Measurements from ENCODE around the gene RNF167. TPM values are rescaled to one million over a fixed set of nuclear protein-coding genes. Genes with fewer than 3 reads are reported as not detected.

RNF167 gene
- total and polyA plus RNA-seq, 2 of the 13 experiments (the other 11 are each of a cell fraction or from before 2014, with no cell fraction given): 44.1 to 45.4 TPM

GRCh38 chr17:4949321-4950074 lies 9.4 kb downstream of the RNF167 start (continued):
- TF ChIP-seq MNT (IDR thresholded peaks at IDR 0.05) (peak; percentile 30; the same call in 1 of the 2 replicates), MXD4 (CRISPR knock-in tag; IDR thresholded peaks at IDR 0.05) (peak; percentile 26; the same call in 1 of the 2 replicates), GZF1 (CRISPR knock-in tag; IDR thresholded peaks at IDR 0.05) (no peak), ZNF318 (CRISPR knock-in tag; IDR thresholded peaks at IDR 0.05) (no peak), ZNF598 (CRISPR knock-in tag; IDR thresholded peaks at IDR 0.05; ENCODE audit: borderline replicate concordance) (no peak), CEBPG (CRISPR knock-in tag; IDR thresholded peaks at IDR 0.05) (no peak), HNF1A (IDR thresholded peaks at IDR 0.05; ENCODE audit: low read depth) (no peak), HNF1A (CRISPR knock-in tag; IDR thresholded peaks at IDR 0.05; ENCODE audit: borderline replicate concordance) (peak; percentile 37; the same call in 1 of the 2 replicates), ZNF75D (CRISPR knock-in tag; IDR thresholded peaks at IDR 0.05; ENCODE audit: borderline replicate concordance) (no peak), YY1 (IDR thresholded peaks at IDR 0.05; ENCODE audit: insufficient read depth, insufficient replicate concordance, low read depth, low read length) (peak; percentile 65), ZNF773 (CRISPR knock-in tag; IDR thresholded peaks at IDR 0.05; ENCODE audit: borderline replicate concordance) (no peak), ZNF768 (CRISPR knock-in tag; IDR thresholded peaks at IDR 0.05) (peak; percentile 42; the same call in 1 of the 2 replicates), RAD21 (CRISPR knock-in tag; IDR thresholded peaks at IDR 0.05) (no peak; the same call in 1 of the 2 replicates)

All from HepG2 (cell line).